Stimulated activated CD4-positive, alpha-beta T cell treated with anti-CD3 and anti-CD28 coated beads, Interleukin-4, amount 100 ng/mL, for 4 hours (primary cell): ENCODE measurements around the gene NOVA2.

Experiments used
- DNase-seq, 2 experiments: peaks; one replicate each; pipeline ENCODE4 v3.0.0-alpha.2; 2020

NOVA2 gene

DNA sequence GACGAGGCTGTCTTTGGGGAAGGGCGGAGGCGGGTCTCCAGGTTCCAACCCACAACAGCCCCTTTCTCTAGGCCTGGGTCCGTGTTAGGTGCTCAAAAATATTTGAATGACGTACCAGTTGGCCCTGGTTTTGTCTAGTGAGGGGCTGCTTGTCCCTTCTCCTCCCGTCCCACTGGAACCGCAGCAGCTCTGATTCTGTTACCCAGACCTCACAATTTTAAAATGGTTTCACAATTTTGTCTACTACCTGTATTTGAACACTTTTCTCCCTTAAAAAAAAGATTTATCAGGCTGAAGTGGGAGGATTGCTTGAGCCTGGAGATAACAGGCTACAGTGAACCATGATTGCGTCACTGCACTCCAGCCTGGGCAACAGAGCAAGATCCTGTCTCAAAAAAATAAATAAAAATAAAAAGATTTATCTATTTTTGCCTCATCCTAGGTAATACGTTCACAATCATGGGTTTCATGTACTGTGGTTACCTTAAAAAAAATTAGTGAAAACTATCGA lies 86.4 kb downstream of the NOVA2 start:
- no peak for DNase-seq

DNA sequence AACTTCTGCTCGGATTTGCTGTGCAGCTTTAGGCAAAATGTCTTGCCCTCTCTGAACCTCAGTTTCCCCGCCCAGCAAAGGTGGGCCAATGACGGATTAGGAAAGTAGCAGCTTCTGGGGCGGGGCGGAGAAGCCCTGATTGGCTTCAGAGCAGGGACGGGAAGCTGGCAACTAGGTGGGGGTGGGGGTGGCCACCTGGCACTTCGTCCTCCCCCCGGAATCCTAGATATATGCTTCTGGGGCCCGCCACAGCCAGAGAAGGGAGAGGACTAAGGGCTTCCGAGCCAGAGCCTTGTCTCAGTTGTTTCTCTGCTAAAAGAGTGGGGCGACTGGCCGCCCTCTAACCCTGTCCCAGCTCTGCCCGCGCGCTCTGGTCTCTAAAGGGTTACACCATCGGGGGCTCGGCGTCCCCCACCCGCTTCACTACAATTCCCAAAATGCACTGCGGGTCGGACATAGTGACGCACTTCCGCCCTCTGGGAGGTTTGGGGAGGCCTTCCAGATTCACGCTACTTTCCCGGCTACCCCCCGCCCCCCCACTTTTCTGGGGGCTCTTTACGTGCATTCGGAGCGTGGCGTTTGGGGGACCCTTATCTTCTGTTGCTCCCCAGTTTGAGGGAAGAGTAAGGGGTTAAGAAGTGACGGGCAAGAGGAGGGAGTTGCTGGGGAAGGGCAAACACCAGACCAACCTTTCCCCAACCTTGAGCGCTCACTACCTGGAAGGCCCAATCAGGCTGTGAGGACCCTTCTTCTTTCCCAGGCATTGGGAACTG lies 87.1 kb downstream of the NOVA2 start:
- peak; percentile 81 to 85 for DNase-seq

DNA sequence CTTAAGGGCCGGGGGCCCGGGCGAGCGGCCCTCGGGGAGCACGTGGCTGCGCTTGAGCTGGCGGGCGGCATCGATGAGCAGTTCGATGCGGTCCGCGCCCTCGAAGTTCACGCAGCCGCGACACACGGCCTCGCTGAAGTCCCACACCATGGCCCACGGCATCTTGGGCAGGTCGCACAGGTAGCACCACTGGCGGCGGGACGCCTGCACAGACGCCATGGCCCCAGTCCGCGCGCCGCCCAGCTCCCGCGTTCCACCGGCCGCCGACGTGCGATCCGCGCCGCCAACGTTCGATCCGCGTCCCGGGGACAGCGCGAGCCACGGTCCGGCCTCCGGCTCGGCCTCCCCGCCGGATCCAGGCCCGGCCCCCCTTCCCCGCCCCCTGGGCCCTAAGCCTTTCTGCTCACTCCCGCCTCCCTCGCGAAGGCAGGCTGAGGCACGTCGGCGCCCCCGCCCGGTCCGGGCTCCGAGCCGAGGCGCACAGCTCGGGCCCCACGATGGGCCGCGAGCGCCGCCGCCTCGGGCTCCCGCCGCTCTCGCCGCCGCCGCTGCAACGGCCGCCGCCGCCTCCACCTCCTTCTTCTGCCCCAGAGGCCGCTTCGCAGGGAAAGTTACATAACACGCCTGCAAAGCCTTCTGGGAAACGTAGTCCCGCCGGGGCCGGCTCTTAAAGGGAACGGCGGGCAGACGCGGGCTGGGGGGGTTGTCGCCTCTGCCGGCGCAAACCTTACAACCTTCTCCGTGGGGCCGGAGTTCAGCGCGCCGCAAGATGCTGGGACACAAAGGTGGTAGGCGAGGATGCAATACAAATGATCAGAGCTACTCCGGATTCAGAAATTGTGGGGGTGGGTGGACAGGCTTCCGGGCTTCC lies 87.9 kb downstream of the NOVA2 start, which contains the start of gene IRF2BP1:
TSS of gene IRF2BP1 (minus strand) at position 586 of the 871 bp plus-strand sequence. CDS start at position 219, 367 bp downstream.
- peak; percentile 81 to 85 for DNase-seq

DNA sequence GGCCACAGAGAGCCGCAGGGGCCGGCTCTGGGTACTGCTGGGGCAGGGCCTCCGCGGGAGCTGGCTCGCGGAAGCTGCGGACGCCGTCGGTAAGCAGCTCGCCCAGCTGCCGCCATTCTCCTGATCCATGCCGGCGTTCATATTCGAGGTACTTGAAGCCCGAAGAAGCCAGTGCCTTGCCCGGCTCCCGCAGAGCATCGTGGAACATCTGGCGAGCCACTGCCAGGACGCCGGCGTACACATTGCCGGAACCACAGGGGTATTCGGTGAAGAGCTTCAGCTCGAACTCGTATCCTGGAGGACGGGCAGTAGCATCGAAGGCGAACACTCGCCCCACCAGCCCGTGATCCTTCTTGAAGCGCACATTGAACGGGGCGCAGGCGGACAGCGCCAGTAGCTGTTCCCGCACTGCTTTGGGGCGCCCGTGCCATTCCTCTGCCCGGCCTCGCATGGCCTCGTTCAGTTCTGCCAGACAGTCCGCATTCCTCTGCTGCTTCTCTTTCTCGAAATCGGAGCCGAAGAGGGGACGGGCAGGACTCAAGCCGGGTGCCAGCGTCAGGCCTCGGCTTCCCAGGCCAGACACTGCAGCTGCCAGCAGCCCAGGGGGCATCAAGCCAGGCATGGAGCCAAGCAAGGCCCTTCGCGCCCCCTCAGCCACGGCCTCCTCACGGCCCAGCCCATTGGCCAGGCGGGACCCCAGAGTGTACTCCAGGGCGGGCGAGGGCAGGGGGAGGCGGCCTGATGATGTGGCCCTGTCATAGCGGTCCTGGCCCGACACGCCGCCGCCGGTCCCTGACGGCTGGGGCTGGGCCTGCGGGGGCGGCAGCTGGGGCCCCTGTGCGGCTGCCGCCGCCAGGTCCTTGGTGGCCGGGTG lies 88.7 kb downstream of the NOVA2 start:
- no peak for DNase-seq

DNA sequence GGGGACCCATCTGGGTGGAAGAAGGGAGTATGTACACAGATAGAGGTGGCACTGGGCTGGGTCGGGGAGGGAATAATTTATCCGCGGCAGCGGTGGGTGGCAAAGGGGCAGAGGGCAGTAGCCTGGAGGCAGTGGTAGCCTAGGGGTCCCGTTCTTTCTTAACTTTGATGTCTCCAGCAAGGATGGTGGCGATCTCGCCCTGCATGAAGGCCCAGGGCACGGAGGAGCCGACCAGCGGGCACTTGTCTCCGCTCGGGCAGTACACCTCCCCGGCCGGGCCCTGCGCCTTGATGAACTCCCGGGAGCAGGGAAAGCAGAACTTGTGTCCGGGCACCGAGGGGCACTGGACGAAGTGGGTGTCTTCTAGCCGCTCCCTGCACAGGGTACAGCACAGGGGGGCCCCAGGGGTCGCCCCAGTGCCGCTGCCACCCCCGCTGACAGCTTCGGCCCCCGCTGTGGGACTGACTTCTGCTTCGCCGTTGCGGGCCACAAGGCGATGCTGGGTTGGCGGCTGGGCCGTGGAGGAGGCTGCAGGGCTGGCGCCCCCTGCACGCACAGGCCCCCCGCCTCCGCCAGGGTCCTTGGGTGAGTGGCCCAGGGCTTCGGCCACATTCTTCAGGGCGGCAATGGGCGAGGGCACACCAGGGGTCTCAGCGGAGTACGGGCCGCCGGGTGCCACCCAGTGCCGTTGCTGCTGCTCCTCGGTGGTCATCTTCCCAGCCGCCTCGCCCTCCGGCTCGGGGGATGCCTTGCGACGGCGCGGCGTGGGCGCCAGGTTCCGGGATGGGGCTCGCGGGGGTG lies 89.6 kb downstream of the NOVA2 start:
- no peak for DNase-seq
